B cell (primary cell): Measurements from ENCODE around the gene NSUN6. TPM values are rescaled to one million over a fixed set of nuclear protein-coding genes. Genes with fewer than 3 reads are reported as not detected.

Experiments used
- ATAC-seq: fragments of 200-7000 bp; cut with Tn5 transposase; one replicate; pipeline ENCODE4 v1.10.0; 2021; ENCODE audit warnings: low read depth, mild to moderate bottlenecking, moderate number of reproducible peaks, moderate library complexity
- CTCF ChIA-PET: fragments of 350-600 bp; sonication (Branson Sonifier 250); formaldehyde crosslinking; loops from one replicate; lab custom pipeline; 2021; ENCODE audit warnings: antibody characterized with exemption, inconsistent platforms; lab: Charles Lee
- POLR2A ChIA-PET: fragments of 350-600 bp; sonication (Branson Sonifier 250); formaldehyde crosslinking; loops from one replicate; lab custom pipeline; 2021; ENCODE audit warnings: antibody characterized with exemption; lab: Charles Lee
- DNase-seq: peaks from one replicate; pipeline ENCODE4 v3.0.0; 2013
- H2AFZ ChIP-seq: 2 replicates; pipeline ENCODE4 v1.6.1; 2012; ENCODE audit warnings: mild to moderate bottlenecking, low read depth, low read length; ENCODE audit not compliant: insufficient read depth, poor library complexity, severe bottlenecking
- H3K27ac ChIP-seq, 2 donors: 1 replicate in 1 of 2; 2 replicates in 1 of 2; pipeline ENCODE4 v1.5.1; 2012 to 2013; ENCODE audit warnings: low read length in 2 of 2, mild to moderate bottlenecking in 2 of 2, moderate library complexity in 1 of 2
- H3K27me3 ChIP-seq, 4 experiments: fragments of 200-600 bp in 1 of 4; sonication (generic) in 1 of 4; replicated peaks in 1 of 4; 1 replicate in 2 of 4; 2 replicates in 2 of 4; pipeline versions ENCODE4 v1.6.1 to v1.7.0; 2013 to 2016; ENCODE audit warnings: low read length in 3 of 4, mild to moderate bottlenecking in 2 of 4, mixed read lengths in 1 of 4, moderate library complexity in 1 of 4; ENCODE audit not compliant: insufficient read depth in 4 of 4, control insufficient read depth in 3 of 4; ENCODE audit errors: control extremely low read depth in 1 of 4
- H3K36me3 ChIP-seq, 2 experiments: replicated peaks in 1 of 2; 1 replicate in 1 of 2; 2 replicates in 1 of 2; pipeline versions ENCODE4 v1.6.1 to v1.7.1; 2013; ENCODE audit warnings: low read length in 1 of 2; ENCODE audit not compliant: insufficient read depth in 2 of 2, control insufficient read depth in 1 of 2; ENCODE audit errors: control extremely low read depth in 1 of 2, extremely low read depth in 1 of 2
- H3K4me1 ChIP-seq, 2 donors: fragments of 200-600 bp in 1 of 2; sonication (generic) in 1 of 2; 1 replicate in 1 of 2; 2 replicates in 1 of 2; pipeline versions ENCODE4 v1.5.1 to v1.6.1; 2013 to 2017; ENCODE audit warnings: low read length in 2 of 2; ENCODE audit not compliant: control insufficient read depth in 2 of 2, insufficient read depth in 2 of 2
- H3K4me2 ChIP-seq: replicated peaks from 2 replicates; pipeline ENCODE3; 2012; ENCODE audit warnings: mild to moderate bottlenecking, low read depth, low read length; ENCODE audit not compliant: poor library complexity, severe bottlenecking
- H3K4me3 ChIP-seq, 5 experiments: fragments of 200-600 bp in 1 of 5; sonication (generic) in 1 of 5; 1 replicate in 3 of 5; 2 replicates in 2 of 5; pipeline versions ENCODE4 v1.5.1 to v1.7.0; 2011 to 2016; ENCODE audit warnings: low read length in 4 of 5, mild to moderate bottlenecking in 4 of 5, low read depth in 2 of 5, control low read depth in 1 of 5, moderate library complexity in 1 of 5; ENCODE audit not compliant: insufficient read depth in 1 of 5; ENCODE audit errors: control extremely low read depth in 1 of 5, extremely low read depth in 1 of 5
- H3K79me2 ChIP-seq: fragments of 200-600 bp; sonication (generic); one replicate; pipeline ENCODE4 v1.6.0; 2016; ENCODE audit warnings: low read length; ENCODE audit not compliant: control insufficient read depth, insufficient read depth
- H3K9ac ChIP-seq: fragments of 200-600 bp; sonication (generic); 2 replicates; pipeline ENCODE4 v1.6.1; 2017; ENCODE audit warnings: mild to moderate bottlenecking, low read length, moderate library complexity
- H3K9me3 ChIP-seq, 3 donors: one replicate each; pipeline versions ENCODE4 v1.6.1 to v1.7.1; 2013; ENCODE audit warnings: low read length in 2 of 3; ENCODE audit not compliant: control insufficient read depth in 2 of 3, insufficient read depth in 1 of 3; ENCODE audit errors: control extremely low read depth in 1 of 3
- H4K20me1 ChIP-seq: 2 replicates; pipeline ENCODE4 v1.6.0; 2012; ENCODE audit warnings: mild to moderate bottlenecking, low read length; ENCODE audit not compliant: insufficient read depth, control insufficient read depth, poor library complexity, severe bottlenecking
- H3K27ac Mint-ChIP-seq: one replicate; pipeline ENCODE4 v1.8.0; 2021; ENCODE audit warnings: mixed read lengths
- H3K27me3 Mint-ChIP-seq: one replicate; pipeline ENCODE4 v1.8.0; 2021; ENCODE audit warnings: mixed read lengths
- H3K4me1 Mint-ChIP-seq: one replicate; pipeline ENCODE4 v1.8.0; 2021; ENCODE audit warnings: mixed read lengths
- H3K4me3 Mint-ChIP-seq: one replicate; pipeline ENCODE4 v1.8.0; 2021; ENCODE audit warnings: mixed read lengths
- H3K9me3 Mint-ChIP-seq: one replicate; pipeline ENCODE4 v1.8.0; 2022; ENCODE audit warnings: mixed read lengths; ENCODE audit not compliant: insufficient read depth
- EZH2 ChIP-seq: IDR thresholded peaks from 2 replicates; pipeline ENCODE4 v1.6.1; 2012; ENCODE audit warnings: borderline replicate concordance, low read depth, mild to moderate bottlenecking, moderate library complexity, low read length; ENCODE audit not compliant: insufficient read depth, poor library complexity, severe bottlenecking
- WGBS: methylation state at CpG from one replicate; pipeline ENCODE4 v1.1.5; 2013; ENCODE audit warnings: missing lambda C conversion rate; ENCODE audit not compliant: insufficient coverage; 5-methylcytosine and 5-hydroxymethylcytosine counted together
- intact Hi-C: fragments of 100-400 bp; cut with micrococcal nuclease; formaldehyde crosslinking; loops from one replicate; pipeline ENCODE4 v1.10.0; 2022
- polyA plus RNA-seq: library from polyadenylated mRNA; depleted of rRNA; stranded (reverse); fragments of >200 nt; gene quantifications from 2 replicates; pipeline ENCODE4 v1.2.3, GENCODE V29; 2012
- total RNA-seq, 2 donors: library from RNA; stranded (reverse); fragments of 120-200 nt in 1 of 2; gene quantifications; 1 replicate in 1 of 2; 2 replicates in 1 of 2; pipeline versions ENCODE4 v1.2.3 to v1.2.4, GENCODE V29; 2013 to 2022
- TF ChIP-seq, protein P1 (sequence below): fragments of 200-600 bp; IDR thresholded peaks from one replicate; pipeline ENCODE4 v1.8.0; 2022; ENCODE audit warnings: antibody characterized with exemption, mild to moderate bottlenecking

The NSUN6 gene
- total and polyA plus RNA-seq, 2 donors (not counting 1 experiment from before 2014, with no cell fraction given) = 13.4 to 27.9 TPM

DNA sequence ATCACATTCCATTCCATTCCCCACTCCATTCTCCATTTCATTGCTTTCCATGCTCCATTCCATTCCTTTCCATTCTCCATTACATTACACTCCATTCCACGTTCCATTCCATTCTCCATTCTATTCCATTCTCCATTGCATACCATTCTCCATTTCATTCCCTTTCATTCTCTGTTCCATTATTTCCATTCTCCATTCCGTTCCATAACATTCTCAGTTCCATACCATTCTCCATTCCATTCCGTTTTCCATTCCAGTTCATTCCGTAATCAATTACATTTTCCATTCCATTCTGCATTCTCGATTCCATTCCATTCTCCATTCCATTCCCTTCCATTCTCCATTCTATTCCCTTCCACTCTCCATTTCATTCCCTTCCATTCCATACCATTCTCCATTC is 86.4 kb downstream of the NSUN6 start:
- intact Hi-C loops = no loop called here
- ChIA-PET CTCF (no interaction called here), POLR2A (no interaction called here)
- no peaks in the 10 kb centered on the region for H3K4me1 Mint-ChIP-seq
- Histone ChIP-seq H3K27ac (no peak overlapping the region), H3K27me3 (no peaks in the 10 kb centered on the region), H3K4me1 (no peaks in the 10 kb centered on the region), H3K9ac (no peak overlapping the region), H2AFZ (no peak overlapping the region), H4K20me1 (no peaks in the 10 kb centered on the region), H3K4me3 (no peak overlapping the region), H3K36me3 (peaks cover 4 to 9% of the 10 kb centered on the region in 2 experiments), H3K4me2 (no peak overlapping the region), H3K9me3 (peaks cover 14 to 86% (median 27%) of the 10 kb centered on the region in 3 donors), H3K79me2 (no peaks in the 10 kb centered on the region)
- 99% methylated on average over 5 of the region's 5 CpGs for WGBS
- DNase-seq (no peak), ATAC-seq (no peak)
- no peak overlapping the region for H3K4me3 Mint-ChIP-seq
- no peaks in the 10 kb centered on the region for H3K27me3 Mint-ChIP-seq
- H3K9me3 Mint-ChIP-seq = no peaks in the 10 kb centered on the region
- TF ChIP-seq EZH2 = no peak
- TF ChIP-seq, protein P1, sequence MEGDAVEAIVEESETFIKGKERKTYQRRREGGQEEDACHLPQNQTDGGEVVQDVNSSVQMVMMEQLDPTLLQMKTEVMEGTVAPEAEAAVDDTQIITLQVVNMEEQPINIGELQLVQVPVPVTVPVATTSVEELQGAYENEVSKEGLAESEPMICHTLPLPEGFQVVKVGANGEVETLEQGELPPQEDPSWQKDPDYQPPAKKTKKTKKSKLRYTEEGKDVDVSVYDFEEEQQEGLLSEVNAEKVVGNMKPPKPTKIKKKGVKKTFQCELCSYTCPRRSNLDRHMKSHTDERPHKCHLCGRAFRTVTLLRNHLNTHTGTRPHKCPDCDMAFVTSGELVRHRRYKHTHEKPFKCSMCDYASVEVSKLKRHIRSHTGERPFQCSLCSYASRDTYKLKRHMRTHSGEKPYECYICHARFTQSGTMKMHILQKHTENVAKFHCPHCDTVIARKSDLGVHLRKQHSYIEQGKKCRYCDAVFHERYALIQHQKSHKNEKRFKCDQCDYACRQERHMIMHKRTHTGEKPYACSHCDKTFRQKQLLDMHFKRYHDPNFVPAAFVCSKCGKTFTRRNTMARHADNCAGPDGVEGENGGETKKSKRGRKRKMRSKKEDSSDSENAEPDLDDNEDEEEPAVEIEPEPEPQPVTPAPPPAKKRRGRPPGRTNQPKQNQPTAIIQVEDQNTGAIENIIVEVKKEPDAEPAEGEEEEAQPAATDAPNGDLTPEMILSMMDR = peak; percentile 7
- H3K27ac Mint-ChIP-seq = no peak overlapping the region

DNA sequence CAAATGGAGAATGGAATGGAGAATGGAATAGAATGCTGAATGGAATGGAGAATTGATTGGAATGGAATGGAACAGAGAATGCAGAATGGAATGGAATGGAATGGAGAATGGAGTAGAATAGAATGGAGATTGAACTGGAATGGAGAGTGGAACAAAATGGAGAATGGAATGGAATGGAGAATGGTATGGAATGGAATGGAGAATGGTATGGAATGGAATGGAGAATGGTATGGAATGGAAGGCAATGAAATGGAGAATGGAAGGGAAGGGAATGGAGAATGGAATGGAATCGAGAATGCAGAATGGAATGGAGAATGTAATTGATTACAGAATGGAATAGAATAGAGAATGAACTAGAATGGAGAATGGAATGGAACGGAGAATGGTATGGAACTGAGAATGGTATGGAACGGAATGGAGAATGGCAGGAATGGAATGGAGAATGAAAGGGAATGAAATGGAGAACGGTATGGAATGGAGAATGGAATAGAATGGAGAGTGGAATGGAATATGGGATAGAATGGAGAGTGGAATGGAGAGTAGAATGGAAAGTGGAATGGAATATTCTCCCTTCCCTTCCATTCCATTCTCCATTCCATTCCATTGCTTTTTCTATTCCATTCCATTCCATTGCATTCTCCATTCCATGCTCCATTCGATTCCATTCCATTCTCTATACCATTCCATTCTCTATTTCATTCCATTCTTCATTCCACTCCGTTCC is 88.2 kb downstream of the NSUN6 start:
- no peak for ATAC-seq
- 95% methylated on average over 5 of the region's 6 CpGs for WGBS
- CTCF ChIA-PET = no interaction called here

More for the DNA sequence above, 88.2 kb downstream of the NSUN6 start:
- Histone ChIP-seq H3K36me3 (peaks cover 13 to 18% of the 10 kb centered on the region in 2 experiments), H3K4me1 (no peaks in the 10 kb centered on the region), H3K9ac (no peak overlapping the region), H3K4me2 (no peak overlapping the region), H3K27me3 (no peaks in the 10 kb centered on the region), H3K79me2 (no peaks in the 10 kb centered on the region), H3K9me3 (peaks cover 14 to 87% (median 29%) of the 10 kb centered on the region in 3 donors), H2AFZ (no peak overlapping the region), H3K4me3 (no peak overlapping the region), H4K20me1 (no peaks in the 10 kb centered on the region), H3K27ac (no peak overlapping the region)
- POLR2A ChIA-PET = no interaction called here
- no peaks in the 10 kb centered on the region for H3K27me3 Mint-ChIP-seq
- no peaks in the 10 kb centered on the region for H3K4me1 Mint-ChIP-seq
- TF ChIP-seq EZH2 = no peak
- TF ChIP-seq, protein P1 = no peak
- intact Hi-C loops = no loop called here
- DNase-seq = no peak
- H3K4me3 Mint-ChIP-seq = no peak overlapping the region
- H3K9me3 Mint-ChIP-seq = no peaks in the 10 kb centered on the region
- H3K27ac Mint-ChIP-seq = no peak overlapping the region
